Neural cell (in vitro differentiated cells): ENCODE data around the gene ROS1. TPM values are rescaled to one million over a fixed set of nuclear protein-coding genes. Genes with fewer than 3 reads are reported as not detected.

Experiments used
- H2AFZ ChIP-seq: fragments of 200-600, 300-800 bp; sonication (generic), shearing (Covaris generic); 2 replicates; pipeline ENCODE4 v1.6.0; 2014; ENCODE audit warnings: low read depth, mild to moderate bottlenecking, antibody characterized with exemption, low read length, moderate library complexity
- H3F3A ChIP-seq: fragments of 200-600 bp; shearing (Covaris generic); 2 replicates; pipeline ENCODE4 v1.6.1; 2016; ENCODE audit warnings: mild to moderate bottlenecking, moderate library complexity, mixed read lengths, antibody characterized with exemption, low read length; ENCODE audit not compliant: insufficient read depth, poor library complexity, severe bottlenecking
- H3K27ac ChIP-seq: fragments of 200-600, 300-800 bp; sonication (generic), shearing (Covaris generic); 2 replicates; pipeline ENCODE4 v1.5.1; 2014; ENCODE audit warnings: mild to moderate bottlenecking, low read length, moderate library complexity
- H3K27me3 ChIP-seq: fragments of 300-800, 200-600 bp; sonication (generic), shearing (Covaris generic); 2 replicates; pipeline ENCODE4 v1.6.0; 2014; ENCODE audit warnings: mild to moderate bottlenecking, low read depth, low read length, moderate library complexity; ENCODE audit not compliant: insufficient read depth
- H3K36me3 ChIP-seq: fragments of 300-800, 200-600 bp; sonication (generic), shearing (Covaris generic); 2 replicates; pipeline ENCODE4 v1.5.1; 2014; ENCODE audit warnings: mild to moderate bottlenecking, antibody characterized with exemption, low read length, moderate library complexity; ENCODE audit not compliant: insufficient read depth
- H3K4me2 ChIP-seq: fragments of 300-800, 200-600 bp; sonication (generic), shearing (Covaris generic); 2 replicates; pipeline ENCODE4 v1.6.0; 2014; ENCODE audit warnings: mild to moderate bottlenecking, low read length
- H3K4me3 ChIP-seq: fragments of 300-800, 200-600 bp; sonication (generic), shearing (Covaris generic); 2 replicates; pipeline ENCODE4 v1.5.1; 2014; ENCODE audit warnings: mild to moderate bottlenecking, low read length, moderate library complexity
- H3K79me2 ChIP-seq: fragments of 200-600 bp; shearing (Covaris generic); replicated peaks from 2 replicates; pipeline ENCODE4 v1.6.0; 2014; ENCODE audit warnings: mild to moderate bottlenecking, low read length, moderate library complexity; ENCODE audit not compliant: insufficient read depth
- H3K9ac ChIP-seq: fragments of 300-800, 200-600 bp; sonication (generic), shearing (Covaris generic); 2 replicates; pipeline ENCODE4 v1.6.1; 2016; ENCODE audit warnings: mild to moderate bottlenecking, low read length, mixed read lengths
- H3K9me2 ChIP-seq: fragments of 200-600 bp; shearing (Covaris generic); 2 replicates; pipeline ENCODE4 v1.6.1; 2016; ENCODE audit warnings: mild to moderate bottlenecking, low read length, mixed read lengths; ENCODE audit not compliant: insufficient read depth
- H3K9me3 ChIP-seq: fragments of 200-600, 300-800 bp; sonication (generic), shearing (Covaris generic); 2 replicates; pipeline ENCODE4 v1.6.1; 2016; ENCODE audit warnings: mild to moderate bottlenecking, mixed run types, low read length, moderate library complexity, mixed read lengths
- H4K20me1 ChIP-seq: fragments of 200-600 bp; shearing (Covaris generic); 2 replicates; pipeline ENCODE4 v1.6.1; 2016; ENCODE audit warnings: mild to moderate bottlenecking, mixed run types; ENCODE audit not compliant: insufficient read depth
- EP300 ChIP-seq: fragments of 450-650 bp; conservative IDR thresholded peaks from 2 replicates; pipeline ENCODE4 v1.6.1; 2014; ENCODE audit warnings: antibody characterized with exemption, mild to moderate bottlenecking, moderate library complexity; ENCODE audit not compliant: poor library complexity, severe bottlenecking
- EZH2 ChIP-seq: fragments of 200-600, 300-800 bp; shearing (Covaris generic), sonication (generic); IDR thresholded peaks from 2 replicates; pipeline ENCODE4 v1.6.1; 2014; ENCODE audit warnings: antibody characterized with exemption, low read length, borderline replicate concordance, mild to moderate bottlenecking; ENCODE audit not compliant: insufficient read depth, poor library complexity, severe bottlenecking
- MXI1 ChIP-seq: fragments of 450-650 bp; conservative IDR thresholded peaks from 2 replicates; pipeline ENCODE4 v1.6.1; 2014; ENCODE audit warnings: antibody characterized with exemption, mild to moderate bottlenecking; ENCODE audit not compliant: poor library complexity, severe bottlenecking
- POLR2AphosphoS5 ChIP-seq: IDR thresholded peaks from 2 replicates; pipeline ENCODE4 v1.6.1; 2012
- RAD21 ChIP-seq: fragments of 450-650 bp; conservative IDR thresholded peaks from 2 replicates; pipeline ENCODE4 v1.6.1; 2014; ENCODE audit warnings: antibody characterized with exemption, mild to moderate bottlenecking, moderate library complexity
- SMC3 ChIP-seq: fragments of 450-650 bp; conservative IDR thresholded peaks from 2 replicates; pipeline ENCODE4 v1.6.1; 2014; ENCODE audit warnings: antibody characterized with exemption, mild to moderate bottlenecking, moderate library complexity; ENCODE audit not compliant: poor library complexity
- TAF1 ChIP-seq: IDR thresholded peaks from 2 replicates; pipeline ENCODE4 v1.6.1; 2012; ENCODE audit warnings: low read depth
- polyA plus RNA-seq: library from polyadenylated mRNA; depleted of rRNA; stranded (reverse); fragments of >200 nt; gene quantifications from 2 replicates; pipeline ENCODE4 v1.2.3, GENCODE V29; 2014
- TF ChIP-seq, protein P1 (sequence below): fragments of 450-650 bp; IDR thresholded peaks from 2 replicates; pipeline ENCODE4 v1.5.1; 2014; ENCODE audit warnings: antibody characterized with exemption, mild to moderate bottlenecking, moderate library complexity; ENCODE audit not compliant: poor library complexity, severe bottlenecking
- TF ChIP-seq, protein P2 (sequence below): IDR thresholded peaks from 2 replicates; pipeline ENCODE4 v1.6.1; 2012; ENCODE audit warnings: borderline replicate concordance

The ROS1 gene
- polyA plus RNA-seq, 1 donor from 2014 or later: not detected

DNA sequence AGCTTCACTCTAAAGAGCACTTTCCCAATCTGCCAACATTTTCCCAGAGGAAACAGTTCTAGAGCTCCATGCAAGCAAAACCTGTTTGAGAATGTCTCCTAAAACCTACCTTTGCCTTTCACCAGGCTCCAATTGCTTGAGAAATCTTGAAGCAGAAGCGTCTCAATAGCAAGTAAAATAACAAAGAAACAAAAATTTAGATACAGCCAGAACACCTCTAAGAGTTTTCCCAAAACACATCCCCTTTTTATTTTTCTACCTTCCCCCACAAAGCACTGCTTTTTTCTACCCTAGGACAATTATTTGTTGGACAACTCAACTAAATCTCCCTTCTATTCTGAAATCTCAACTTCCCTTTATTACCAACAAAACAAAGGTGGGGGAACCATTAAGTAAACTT, 156.8 kb downstream of the ROS1 start:
- Histone ChIP-seq H3K36me3 (no peaks in the 10 kb centered on the region), H2AFZ (no peak overlapping the region), H3F3A (no peaks in the 10 kb centered on the region), H4K20me1 (no peaks in the 10 kb centered on the region), H3K27ac (no peak overlapping the region), H3K9ac (no peak overlapping the region), H3K9me3 (no peaks in the 10 kb centered on the region), H3K4me2 (no peak overlapping the region), H3K9me2 (no peaks in the 10 kb centered on the region), H3K79me2 (no peaks in the 10 kb centered on the region), H3K27me3 (peaks cover 100% of the 10 kb centered on the region), H3K4me3 (no peak overlapping the region)
- TF ChIP-seq POLR2AphosphoS5 (peak; percentile 42), RAD21 (no peak)

DNA sequence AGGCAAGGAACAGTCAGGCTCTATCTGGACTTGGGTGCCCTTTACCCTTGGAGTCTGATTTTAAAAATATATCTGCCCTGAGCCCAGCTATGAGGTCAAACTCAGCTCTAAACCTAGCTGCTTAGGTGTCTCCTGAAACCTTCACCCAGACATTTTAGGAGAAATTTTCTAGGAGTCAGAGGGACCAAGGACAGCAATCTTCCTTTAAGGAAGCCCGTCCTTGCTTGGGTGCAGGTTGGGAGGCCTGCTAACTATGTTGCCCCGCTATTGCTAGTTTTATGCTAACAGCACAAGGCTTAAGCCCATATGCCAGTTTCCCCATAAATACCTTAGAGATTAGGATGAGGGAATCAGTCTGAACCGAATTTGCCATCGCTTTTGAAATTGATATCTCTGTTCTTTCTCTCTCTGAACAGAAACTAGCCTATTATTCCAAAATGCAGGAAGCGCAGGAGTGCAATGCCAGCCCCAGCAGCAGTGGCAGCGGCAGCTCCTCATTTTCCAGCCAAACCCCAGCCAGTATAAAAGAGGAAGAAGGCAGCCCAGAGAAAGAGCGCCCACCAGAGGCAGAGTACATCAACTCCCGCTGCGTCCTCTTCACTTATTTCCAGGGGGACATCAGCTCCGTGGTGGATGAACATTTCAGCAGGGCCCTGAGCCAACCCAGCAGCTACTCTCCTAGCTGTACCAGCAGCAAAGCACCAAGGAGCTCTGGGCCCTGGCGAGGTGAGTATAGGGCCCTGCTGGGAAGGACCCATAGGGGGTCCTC, 157.8 kb downstream of the ROS1 start:
- no peak overlapping the region for H3K9ac ChIP-seq
- no peak overlapping the region for H3K4me2 ChIP-seq
- H3K27me3 ChIP-seq: peaks cover 100% of the 10 kb centered on the region
- no peak overlapping the region for H3K4me3 ChIP-seq
- H3K27ac ChIP-seq: no peak overlapping the region
- no peaks in the 10 kb centered on the region for H3K9me2 ChIP-seq
- H4K20me1 ChIP-seq: no peaks in the 10 kb centered on the region
- H2AFZ ChIP-seq: no peak overlapping the region
- TF ChIP-seq EZH2 (no peak), MXI1 (no peak), RAD21 (no peak), SMC3 (no peak), POLR2AphosphoS5 (no peak), TAF1 (no peak), EP300 (no peak)
- TF ChIP-seq, protein P1, sequence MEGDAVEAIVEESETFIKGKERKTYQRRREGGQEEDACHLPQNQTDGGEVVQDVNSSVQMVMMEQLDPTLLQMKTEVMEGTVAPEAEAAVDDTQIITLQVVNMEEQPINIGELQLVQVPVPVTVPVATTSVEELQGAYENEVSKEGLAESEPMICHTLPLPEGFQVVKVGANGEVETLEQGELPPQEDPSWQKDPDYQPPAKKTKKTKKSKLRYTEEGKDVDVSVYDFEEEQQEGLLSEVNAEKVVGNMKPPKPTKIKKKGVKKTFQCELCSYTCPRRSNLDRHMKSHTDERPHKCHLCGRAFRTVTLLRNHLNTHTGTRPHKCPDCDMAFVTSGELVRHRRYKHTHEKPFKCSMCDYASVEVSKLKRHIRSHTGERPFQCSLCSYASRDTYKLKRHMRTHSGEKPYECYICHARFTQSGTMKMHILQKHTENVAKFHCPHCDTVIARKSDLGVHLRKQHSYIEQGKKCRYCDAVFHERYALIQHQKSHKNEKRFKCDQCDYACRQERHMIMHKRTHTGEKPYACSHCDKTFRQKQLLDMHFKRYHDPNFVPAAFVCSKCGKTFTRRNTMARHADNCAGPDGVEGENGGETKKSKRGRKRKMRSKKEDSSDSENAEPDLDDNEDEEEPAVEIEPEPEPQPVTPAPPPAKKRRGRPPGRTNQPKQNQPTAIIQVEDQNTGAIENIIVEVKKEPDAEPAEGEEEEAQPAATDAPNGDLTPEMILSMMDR: no peak
- TF ChIP-seq, protein P2, sequence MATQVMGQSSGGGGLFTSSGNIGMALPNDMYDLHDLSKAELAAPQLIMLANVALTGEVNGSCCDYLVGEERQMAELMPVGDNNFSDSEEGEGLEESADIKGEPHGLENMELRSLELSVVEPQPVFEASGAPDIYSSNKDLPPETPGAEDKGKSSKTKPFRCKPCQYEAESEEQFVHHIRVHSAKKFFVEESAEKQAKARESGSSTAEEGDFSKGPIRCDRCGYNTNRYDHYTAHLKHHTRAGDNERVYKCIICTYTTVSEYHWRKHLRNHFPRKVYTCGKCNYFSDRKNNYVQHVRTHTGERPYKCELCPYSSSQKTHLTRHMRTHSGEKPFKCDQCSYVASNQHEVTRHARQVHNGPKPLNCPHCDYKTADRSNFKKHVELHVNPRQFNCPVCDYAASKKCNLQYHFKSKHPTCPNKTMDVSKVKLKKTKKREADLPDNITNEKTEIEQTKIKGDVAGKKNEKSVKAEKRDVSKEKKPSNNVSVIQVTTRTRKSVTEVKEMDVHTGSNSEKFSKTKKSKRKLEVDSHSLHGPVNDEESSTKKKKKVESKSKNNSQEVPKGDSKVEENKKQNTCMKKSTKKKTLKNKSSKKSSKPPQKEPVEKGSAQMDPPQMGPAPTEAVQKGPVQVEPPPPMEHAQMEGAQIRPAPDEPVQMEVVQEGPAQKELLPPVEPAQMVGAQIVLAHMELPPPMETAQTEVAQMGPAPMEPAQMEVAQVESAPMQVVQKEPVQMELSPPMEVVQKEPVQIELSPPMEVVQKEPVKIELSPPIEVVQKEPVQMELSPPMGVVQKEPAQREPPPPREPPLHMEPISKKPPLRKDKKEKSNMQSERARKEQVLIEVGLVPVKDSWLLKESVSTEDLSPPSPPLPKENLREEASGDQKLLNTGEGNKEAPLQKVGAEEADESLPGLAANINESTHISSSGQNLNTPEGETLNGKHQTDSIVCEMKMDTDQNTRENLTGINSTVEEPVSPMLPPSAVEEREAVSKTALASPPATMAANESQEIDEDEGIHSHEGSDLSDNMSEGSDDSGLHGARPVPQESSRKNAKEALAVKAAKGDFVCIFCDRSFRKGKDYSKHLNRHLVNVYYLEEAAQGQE: no peak
- no peaks in the 10 kb centered on the region for H3K79me2 ChIP-seq
- no peaks in the 10 kb centered on the region for H3F3A ChIP-seq
- no peaks in the 10 kb centered on the region for H3K36me3 ChIP-seq
- no peaks in the 10 kb centered on the region for H3K9me3 ChIP-seq

DNA sequence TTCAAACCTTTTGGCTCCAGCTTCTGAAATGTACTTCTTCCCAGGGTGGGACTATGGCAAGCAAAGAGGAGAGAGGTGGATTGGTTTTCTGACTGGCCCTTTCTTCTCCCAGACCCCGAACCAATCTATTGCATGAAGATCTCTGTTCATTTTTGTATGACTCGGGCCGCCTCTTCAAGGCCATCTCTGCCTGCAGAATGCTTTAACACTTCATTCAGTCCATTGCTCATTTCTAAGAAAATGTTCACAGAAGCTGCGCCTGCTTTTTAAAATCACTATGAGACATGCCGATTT, 158.7 kb downstream of the ROS1 start:
- Histone ChIP-seq H3K4me3 (no peak overlapping the region), H4K20me1 (no peaks in the 10 kb centered on the region), H3K9ac (no peak overlapping the region), H3K27ac (no peak overlapping the region), H3K79me2 (no peaks in the 10 kb centered on the region), H3K36me3 (no peaks in the 10 kb centered on the region), H3K9me2 (no peaks in the 10 kb centered on the region), H3K27me3 (peaks cover 100% of the 10 kb centered on the region), H3K9me3 (no peaks in the 10 kb centered on the region), H3F3A (no peaks in the 10 kb centered on the region), H2AFZ (no peak overlapping the region), H3K4me2 (no peak overlapping the region)
- no peak for TF ChIP-seq RAD21
- peak; percentile 12 for TF ChIP-seq POLR2AphosphoS5
